Epithelial cell of esophagus (primary cell): ENCODE data around the gene SLC2A4RG.

ENCODE experiments used
- DNase-seq: peaks from one replicate; pipeline ENCODE4 v3.0.0; 2010; ENCODE audit warnings: low read depth
- H3K4me3 ChIP-seq: 2 replicates; pipeline ENCODE4 v1.5.1; 2011; ENCODE audit warnings: mild to moderate bottlenecking, low read length, control low read depth
- CTCF ChIP-seq: IDR thresholded peaks from 2 replicates; pipeline ENCODE4 v1.5.1; 2011; ENCODE audit warnings: low read depth, mild to moderate bottlenecking, low read length, control low read depth, inconsistent platforms; ENCODE audit not compliant: insufficient read depth; ENCODE audit errors: missing control alignments

Gene SLC2A4RG

GRCh38 chr20:63701329-63702035, 38.1 kb upstream of the SLC2A4RG start:
- H3K4me3 ChIP-seq: no peak overlapping the region
- no peak for TF ChIP-seq CTCF
- no peak for DNase-seq

GRCh38 chr20:63702036-63702665, 37.4 kb upstream of the SLC2A4RG start:
- H3K4me3 ChIP-seq: no peak overlapping the region
- no peak for TF ChIP-seq CTCF

GRCh38 chr20:63702751-63703470, 36.7 kb upstream of the SLC2A4RG start:
- H3K4me3 ChIP-seq: no peak overlapping the region
- no peak for DNase-seq
- no peak for TF ChIP-seq CTCF

More at GRCh38 chr20:63702036-63702665, 37.4 kb upstream of the SLC2A4RG start:
- DNase-seq: no peak

- no peak for DNase-seq
- no peak overlapping the region for H3K4me3 ChIP-seq
- no peak for TF ChIP-seq CTCF
Observed at GRCh38 chr20:63703471-63703975, 36.1 kb upstream of the SLC2A4RG start.

- TF ChIP-seq CTCF: no peak
- no peak overlapping the region for H3K4me3 ChIP-seq
- no peak for DNase-seq
Observed at GRCh38 chr20:63703976-63704748, 35.4 kb upstream of the SLC2A4RG start.

- H3K4me3 ChIP-seq: no peak overlapping the region
- DNase-seq: no peak
- TF ChIP-seq CTCF: no peak
Observed at GRCh38 chr20:63704749-63705117, 34.8 kb upstream of the SLC2A4RG start.
